Natural killer cell (primary cell): ENCODE measurements around the gene PCSK5. TPM values are rescaled to one million over a fixed set of nuclear protein-coding genes. Genes with fewer than 3 reads are reported as not detected.

Source experiments
- ATAC-seq, 3 donors: fragments of 150-1000 bp in 2 of 3; fragments of 200-7000 bp in 1 of 3; cut with Tn5 transposase; 1 replicate in 1 of 3; 2 replicates in 2 of 3; pipeline ENCODE4 v1.10.0; 2021; ENCODE audit warnings: mild to moderate bottlenecking in 2 of 3, moderate library complexity in 2 of 3
- DNase-seq, 2 donors: peaks; one replicate each; pipeline versions ENCODE4 v3.0.0 to v3.0.0-alpha.2; 2013 to 2021; ENCODE audit warnings: mixed read lengths in 1 of 2
- H3K27ac ChIP-seq: one replicate; pipeline ENCODE4 v1.5.1; 2013; ENCODE audit warnings: mild to moderate bottlenecking, low read length
- H3K27me3 ChIP-seq: one replicate; pipeline ENCODE4 v1.6.1; 2013; ENCODE audit warnings: low read length; ENCODE audit not compliant: control insufficient read depth, insufficient read depth
- H3K36me3 ChIP-seq: one replicate; pipeline ENCODE4 v1.6.1; 2013; ENCODE audit warnings: low read length; ENCODE audit not compliant: control insufficient read depth, insufficient read depth
- H3K4me1 ChIP-seq: one replicate; pipeline ENCODE4 v1.6.1; 2013; ENCODE audit warnings: low read length; ENCODE audit not compliant: control insufficient read depth, insufficient read depth
- H3K4me3 ChIP-seq: one replicate; pipeline ENCODE4 v1.5.1; 2013; ENCODE audit warnings: low read length
- H3K9me3 ChIP-seq: one replicate; pipeline ENCODE4 v1.6.1; 2013; ENCODE audit warnings: low read length; ENCODE audit not compliant: control insufficient read depth, insufficient read depth
- H3K27ac Mint-ChIP-seq, 2 donors: one replicate each; pipeline ENCODE4 v1.8.0; 2022; ENCODE audit warnings: mild to moderate bottlenecking in 2 of 2, mixed read lengths in 2 of 2, moderate library complexity in 1 of 2
- H3K27me3 Mint-ChIP-seq, 2 donors: one replicate each; pipeline ENCODE4 v1.8.0; 2022; ENCODE audit warnings: low read depth in 2 of 2, mixed read lengths in 2 of 2
- H3K36me3 Mint-ChIP-seq: one replicate; pipeline ENCODE4 v1.8.0; 2022; ENCODE audit warnings: mixed read lengths
- H3K4me1 Mint-ChIP-seq, 2 donors: one replicate each; pipeline ENCODE4 v1.8.0; 2022; ENCODE audit warnings: mixed read lengths in 2 of 2
- H3K4me3 Mint-ChIP-seq: one replicate; pipeline ENCODE4 v1.8.0; 2022; ENCODE audit warnings: mild to moderate bottlenecking, moderate library complexity, mixed read lengths
- H3K9me3 Mint-ChIP-seq, 2 donors: one replicate each; pipeline ENCODE4 v1.8.0; 2022; ENCODE audit warnings: mixed read lengths in 2 of 2
- CTCF ChIP-seq: fragments of 200-600 bp; IDR thresholded peaks from one replicate; pipeline ENCODE4 v1.8.0; 2022; ENCODE audit warnings: antibody characterized with exemption
- WGBS: methylation state at CpG from one replicate; pipeline ENCODE4 v1.1.7; 2013; ENCODE audit warnings: missing lambda C conversion rate; ENCODE audit not compliant: insufficient coverage; 5-methylcytosine and 5-hydroxymethylcytosine counted together
- intact Hi-C: fragments of 100-400 bp; cut with micrococcal nuclease; formaldehyde crosslinking; loops from one replicate; pipeline ENCODE4 v1.14.2; 2022
- total RNA-seq, 4 donors: library from RNA; stranded (reverse); fragments of 120-200 nt in 1 of 4; gene quantifications; one replicate each; pipeline versions ENCODE4 v1.2.3 to v1.2.4, GENCODE V29; 2013 to 2022

The PCSK5 gene
- total RNA-seq, 3 donors from 2014 or later (not counting 1 experiment from before 2014, with no cell fraction given), result 2.4 to 13.2 (median 5.7) TPM

- Histone ChIP-seq H3K4me3 (no peak overlapping the region), H3K27ac (peak overlapping the region; percentile 34), H3K27me3 (no peaks in the 10 kb centered on the region), H3K4me1 (peaks cover 17% of the 10 kb centered on the region), H3K9me3 (no peaks in the 10 kb centered on the region), H3K36me3 (no peaks in the 10 kb centered on the region)
- no peak for ATAC-seq
- Mint-ChIP-seq H3K4me3 (peak overlapping the region; percentile 75), H3K27me3 (no peaks in the 10 kb centered on the region), H3K4me1 (peaks cover 20 to 37% of the 10 kb centered on the region in 2 donors), H3K9me3 (no peaks in the 10 kb centered on the region), H3K27ac (peak overlapping the region; percentile 87 to 89), H3K36me3 (no peaks in the 10 kb centered on the region)
- no peak for TF ChIP-seq CTCF
- intact Hi-C loops, result no loop called here
- no peak for DNase-seq
- WGBS, result 85% methylated on average over 5 of the region's 5 CpGs
Observed at GRCh38 chr9:76181781-76182180, 291.3 kb downstream of the PCSK5 start.

GRCh38 chr9:76185432-76185831 lies 295.0 kb downstream of the PCSK5 start:
- no peak overlapping the region for H3K4me3 ChIP-seq
- no peak for TF ChIP-seq CTCF
- Mint-ChIP-seq H3K27me3 (no peaks in the 10 kb centered on the region), H3K36me3 (peaks cover 10% of the 10 kb centered on the region), H3K9me3 (no peaks in the 10 kb centered on the region), H3K4me3 (no peak overlapping the region), H3K27ac (no peak overlapping the region), H3K4me1 (peaks cover 29 to 57% of the 10 kb centered on the region in 2 donors)
- DNase-seq (no peak), ATAC-seq (no peak)
- H3K27ac ChIP-seq, result no peak overlapping the region
- intact Hi-C loops, result no loop called here
- peaks cover 18% of the 10 kb centered on the region for H3K4me1 ChIP-seq
- H3K9me3 ChIP-seq, result no peaks in the 10 kb centered on the region
- no CpG with 5 or more reads among the region's 1 CpG for WGBS
- no peaks in the 10 kb centered on the region for H3K27me3 ChIP-seq
- no peaks in the 10 kb centered on the region for H3K36me3 ChIP-seq

GRCh38 chr9:76188286-76188685 lies 297.8 kb downstream of the PCSK5 start:
- Mint-ChIP-seq H3K4me3 (peak overlapping the region; percentile 92), H3K4me1 (peaks cover 35 to 56% of the 10 kb centered on the region in 2 donors), H3K27me3 (no peaks in the 10 kb centered on the region), H3K36me3 (peaks cover 14% of the 10 kb centered on the region), H3K9me3 (no peaks in the 10 kb centered on the region), H3K27ac (peak overlapping the region; percentile 78 to 95)
- intact Hi-C loops, result no loop called here
- no peak for ATAC-seq
- H3K27ac ChIP-seq, result peak overlapping the region; percentile 45
- peaks cover 5% of the 10 kb centered on the region for H3K4me1 ChIP-seq
- no peak for TF ChIP-seq CTCF
- H3K9me3 ChIP-seq, result no peaks in the 10 kb centered on the region
- no peak for DNase-seq
- H3K36me3 ChIP-seq, result no peaks in the 10 kb centered on the region
- H3K4me3 ChIP-seq, result no peak overlapping the region
- no peaks in the 10 kb centered on the region for H3K27me3 ChIP-seq
- whole genome bisulfite sequencing, result 90% methylated on average over 11 of the region's 11 CpGs

- DNase-seq (no peak), ATAC-seq (peak; percentile 54 to 70 (median 64))
- no peaks in the 10 kb centered on the region for H3K27me3 ChIP-seq
- H3K36me3 ChIP-seq, result no peaks in the 10 kb centered on the region
- peaks cover 38 to 59% of the 10 kb centered on the region in 2 donors for H3K4me1 Mint-ChIP-seq
- peaks cover 5% of the 10 kb centered on the region for H3K4me1 ChIP-seq
- no peaks in the 10 kb centered on the region for H3K27me3 Mint-ChIP-seq
- no peak for TF ChIP-seq CTCF
- H3K36me3 Mint-ChIP-seq, result peaks cover 20% of the 10 kb centered on the region
- peak overlapping the region; percentile 92 for H3K4me3 Mint-ChIP-seq
- peak overlapping the region; percentile 45 for H3K27ac ChIP-seq
- intact Hi-C loops, result no loop called here
- WGBS, result 59% methylated on average over 2 of the region's 3 CpGs
- H3K27ac Mint-ChIP-seq, result peak overlapping the region; percentile 78 to 95
- no peaks in the 10 kb centered on the region for H3K9me3 ChIP-seq
- H3K4me3 ChIP-seq, result peak overlapping the region; percentile 2
- H3K9me3 Mint-ChIP-seq, result no peaks in the 10 kb centered on the region
Observed at GRCh38 chr9:76188905-76189304, 298.4 kb downstream of the PCSK5 start.
